Dermis blood vessel endothelial cell (primary cell): ENCODE results near the gene ICE2. TPM values are rescaled to one million over a fixed set of nuclear protein-coding genes. Genes with fewer than 3 reads are reported as not detected.
A peak's percentile ranks its signal among the peaks of the same experiment; 100 is the strongest.
"Not testable (repeated sequence)": the region's sequence is repeated elsewhere in the genome, so short reads cannot be mapped to it uniquely, and the experiment has no call there.

Experiments
- DNase-seq: peaks from one replicate; pipeline ENCODE4 v3.0.0; 2010
- total RNA-seq: library from RNA; depleted of rRNA; stranded (reverse); fragments of >200 nt; gene quantifications from 2 replicates; pipeline ENCODE4 v1.2.3, GENCODE V29; 2014

Gene ICE2
- total RNA-seq, 1 donor from 2014 or later, result 30.8 TPM

DNA sequence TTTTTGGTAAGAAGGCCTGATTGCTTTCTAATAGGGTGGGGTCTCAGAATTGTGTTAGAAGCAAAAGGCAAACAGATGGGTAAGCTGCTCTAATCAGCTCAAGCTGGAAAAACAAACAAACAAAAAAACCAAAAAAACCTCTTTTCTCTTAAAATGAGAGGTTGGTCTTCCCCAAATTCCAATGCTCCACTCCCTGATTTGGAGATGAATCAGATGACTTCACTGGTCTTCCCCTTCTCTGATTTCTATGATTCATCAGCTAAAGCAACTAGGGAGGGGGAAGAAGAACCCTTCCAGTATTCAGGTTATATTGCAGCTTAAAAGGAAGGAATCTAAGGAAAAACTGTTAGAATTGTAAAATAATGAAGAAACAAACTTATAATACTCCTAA is 71.5 kb downstream of the ICE2 start:
- peak; percentile 50 for DNase-seq

- DNase-seq, result no peak
Observed at GRCh38 chr15:60406513-60407414, 72.2 kb downstream of the ICE2 start.

DNA sequence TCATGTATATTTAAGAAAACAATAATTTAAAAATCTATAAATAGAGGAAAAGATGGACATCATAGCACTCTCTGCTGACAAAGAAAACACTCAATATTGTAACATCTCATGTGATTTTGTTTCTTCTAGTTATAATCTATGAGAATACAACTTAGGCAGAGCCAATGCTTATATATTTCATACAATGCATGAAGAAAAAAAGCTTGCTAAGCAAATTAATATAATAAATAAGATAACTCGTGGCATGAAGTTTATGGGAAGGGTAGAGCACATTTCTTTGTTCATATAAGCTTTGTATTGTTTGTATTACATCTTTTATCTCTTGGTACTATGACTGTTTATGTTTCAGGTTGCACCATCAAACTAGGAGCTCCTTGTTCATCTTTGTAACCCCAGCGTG is 73.5 kb downstream of the ICE2 start:
- DNase-seq, result no peak

GRCh38 chr15:60404351-60404750 is 74.6 kb downstream of the ICE2 start:
- DNase-seq, result not testable (repeated sequence)

DNA sequence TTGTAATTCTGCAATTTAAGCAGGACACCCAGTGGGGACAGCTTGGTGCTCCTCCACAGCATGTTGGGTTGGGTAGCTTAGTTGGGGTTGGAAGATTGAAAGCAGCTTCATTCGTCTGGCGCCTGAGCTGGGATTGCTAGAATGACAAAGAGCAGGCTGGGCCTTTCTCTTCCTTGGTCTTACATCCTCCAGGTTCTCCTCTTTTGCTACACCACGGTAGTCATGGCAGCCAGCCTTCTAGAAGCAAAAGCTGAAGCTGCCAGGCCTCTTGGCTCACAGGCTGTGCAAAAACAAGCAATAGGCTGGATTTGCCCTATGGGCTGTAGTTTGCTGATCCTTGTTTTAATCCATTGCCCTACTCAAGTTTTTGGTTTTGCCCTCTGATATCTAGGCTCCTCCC is 78.0 kb downstream of the ICE2 start:
- no peak for DNase-seq

- DNase-seq, result peak; percentile 34
Observed at GRCh38 chr15:60399931-60400330, 79.0 kb downstream of the ICE2 start.

GRCh38 chr15:60399246-60399915 is 79.6 kb downstream of the ICE2 start:
- DNase-seq, result no peak

DNA sequence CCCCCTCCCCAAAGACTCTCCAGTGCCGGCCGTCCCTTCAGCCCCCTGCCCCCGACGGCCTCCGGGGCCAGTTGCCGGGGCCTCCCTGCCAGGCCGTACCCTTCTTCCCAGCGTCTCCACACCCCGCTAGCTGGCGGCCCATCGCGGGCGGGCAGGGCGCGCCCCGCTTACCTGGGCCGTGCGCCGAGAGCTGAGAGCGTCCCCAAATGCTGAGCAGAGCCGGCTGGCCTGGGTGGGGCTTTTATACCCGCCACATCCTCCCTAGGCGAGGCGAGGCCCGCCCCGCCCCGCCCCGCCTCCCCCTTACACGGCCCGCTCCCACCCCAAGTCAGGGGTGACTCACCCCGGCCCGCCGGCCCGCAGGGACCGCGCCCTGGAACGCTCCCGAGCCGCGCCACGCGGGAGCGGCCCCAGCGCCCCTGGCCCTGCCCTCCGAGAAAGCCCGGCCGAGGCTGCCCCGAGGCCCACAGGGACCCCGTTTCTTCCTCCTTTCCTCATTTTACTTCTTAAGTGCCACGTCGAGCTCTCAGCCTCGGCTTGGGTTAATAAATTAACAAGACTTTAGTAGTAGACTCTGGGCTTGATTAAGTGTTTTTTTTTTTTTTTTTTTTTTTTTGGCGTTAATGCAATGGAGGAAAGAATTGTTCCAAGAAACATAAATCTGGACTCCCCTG is 81.0 kb downstream of the ICE2 start, which contains the start of gene ANXA2:
TSS of gene ANXA2 (minus strand) at position 215 of the 674 bp plus-strand sequence. CDS start 11,911 bp downstream, outside the sequence.
- DNase-seq, result peak; percentile 88

- DNase-seq, result peak; percentile 69
Observed at GRCh38 chr15:60396958-60397771, 81.8 kb downstream of the ICE2 start.

DNA sequence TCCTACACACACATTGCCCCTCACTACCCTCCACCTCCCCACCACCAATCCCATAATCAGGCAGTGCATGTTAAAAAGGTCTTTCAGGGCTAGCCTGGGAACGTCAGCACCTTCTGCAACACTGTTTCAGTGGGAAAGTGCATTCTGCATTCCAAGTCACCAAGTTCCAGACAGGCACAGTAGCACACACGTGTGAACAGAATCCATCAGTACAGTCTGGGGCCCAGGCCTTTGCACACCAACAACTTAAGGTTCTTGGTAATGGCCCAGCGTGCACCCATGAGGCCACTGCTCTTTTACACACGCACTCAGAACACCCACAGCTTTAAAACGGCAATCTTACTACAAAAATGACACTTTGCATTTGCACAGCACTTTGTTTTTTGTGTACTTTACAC is 82.4 kb downstream of the ICE2 start:
- peak; percentile 39 for DNase-seq

- DNase-seq, result peak; percentile 53
Observed at GRCh38 chr15:60396100-60396499, 82.8 kb downstream of the ICE2 start.

DNA sequence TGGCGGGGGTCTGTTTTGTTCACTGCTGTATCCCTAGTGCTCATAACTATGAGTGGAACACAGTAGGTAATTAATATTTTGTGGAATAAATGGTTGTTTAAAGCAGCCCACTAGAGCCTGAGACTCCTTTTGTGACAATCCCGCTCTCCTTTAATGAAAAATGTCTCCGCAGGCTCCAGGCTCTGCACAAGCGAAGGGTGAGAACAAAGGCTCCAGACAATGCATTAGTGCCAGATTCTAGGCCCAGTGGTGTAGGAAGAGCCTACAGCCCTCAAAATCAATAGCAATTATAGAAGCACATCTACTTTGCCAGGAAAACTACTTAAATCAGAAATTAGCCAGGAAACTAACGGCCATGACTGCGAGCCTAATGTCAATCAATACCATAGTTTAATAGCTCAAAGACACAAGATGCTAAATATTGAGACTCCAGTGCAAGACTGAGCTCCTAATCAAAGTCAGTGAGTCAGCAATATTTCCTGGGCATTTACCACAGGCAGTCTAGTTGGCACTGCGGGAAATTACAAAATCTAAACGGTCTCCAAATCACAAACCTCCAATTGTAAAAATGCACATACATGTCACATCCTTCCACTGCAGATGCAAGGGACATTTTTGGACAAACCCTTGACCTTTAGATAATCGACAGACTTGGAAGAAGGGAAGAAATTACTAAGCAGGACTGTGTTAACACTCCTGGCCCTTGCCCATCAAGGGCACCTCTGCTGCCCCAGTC is 83.5 kb downstream of the ICE2 start:
- peak; percentile 43 for DNase-seq

DNA sequence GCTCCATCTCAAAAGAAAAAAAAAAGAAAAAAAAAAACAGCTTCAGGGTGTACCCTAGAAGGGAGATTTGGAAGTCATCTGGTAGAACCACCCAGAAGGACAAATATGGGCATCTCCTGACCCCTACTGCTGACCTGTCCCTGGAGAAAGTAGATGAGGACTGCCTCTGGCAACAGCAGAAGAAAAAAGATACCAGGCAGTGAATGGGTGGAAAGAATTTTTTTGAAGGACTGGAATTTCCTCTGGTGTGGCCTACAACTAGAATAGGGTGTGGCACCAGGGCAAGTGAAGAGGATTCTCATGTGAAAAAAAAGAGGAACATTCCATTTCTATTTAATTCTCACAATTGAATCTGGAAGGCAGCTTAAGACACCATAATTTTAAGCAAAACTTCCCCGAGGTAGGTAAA is 84.2 kb downstream of the ICE2 start:
- DNase-seq, result peak; percentile 48

DNA sequence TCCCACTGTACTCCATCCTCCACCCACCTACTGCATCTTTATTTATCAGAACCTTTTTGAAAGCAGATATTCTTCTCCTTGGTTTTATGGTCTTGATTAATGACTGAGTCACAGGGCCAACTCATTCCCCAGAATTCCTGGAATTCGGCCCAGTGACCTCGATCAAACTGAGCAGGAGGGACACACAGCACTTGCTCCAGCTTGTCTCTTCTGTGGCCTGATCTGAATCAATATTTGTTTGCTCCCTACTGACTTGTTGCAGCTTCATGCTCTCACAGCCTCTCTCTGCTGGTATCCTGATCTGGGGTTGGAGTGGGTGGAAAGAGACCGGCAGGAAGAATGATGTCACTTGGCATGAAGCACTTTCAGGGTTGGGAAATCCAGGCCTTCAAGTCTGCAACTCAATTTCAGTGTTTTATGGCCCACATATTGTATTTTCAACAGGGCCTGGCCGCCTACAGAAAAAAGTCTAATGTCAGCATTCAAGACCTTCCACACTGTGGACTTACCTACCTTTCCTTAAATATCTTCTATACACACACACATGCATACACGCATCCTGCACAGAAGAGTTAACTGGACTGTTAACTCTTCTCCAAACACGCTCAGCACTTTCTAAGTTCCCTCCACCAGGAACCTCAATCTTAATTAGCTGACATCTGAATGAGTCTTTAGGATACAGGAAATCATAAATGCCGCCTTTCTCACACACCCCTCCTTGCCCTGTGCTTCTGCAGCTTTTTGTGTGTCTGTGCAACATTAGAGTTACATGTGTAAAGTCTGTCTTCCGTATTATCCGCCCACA is 85.8 kb downstream of the ICE2 start:
- peak; percentile 92 for DNase-seq

DNA sequence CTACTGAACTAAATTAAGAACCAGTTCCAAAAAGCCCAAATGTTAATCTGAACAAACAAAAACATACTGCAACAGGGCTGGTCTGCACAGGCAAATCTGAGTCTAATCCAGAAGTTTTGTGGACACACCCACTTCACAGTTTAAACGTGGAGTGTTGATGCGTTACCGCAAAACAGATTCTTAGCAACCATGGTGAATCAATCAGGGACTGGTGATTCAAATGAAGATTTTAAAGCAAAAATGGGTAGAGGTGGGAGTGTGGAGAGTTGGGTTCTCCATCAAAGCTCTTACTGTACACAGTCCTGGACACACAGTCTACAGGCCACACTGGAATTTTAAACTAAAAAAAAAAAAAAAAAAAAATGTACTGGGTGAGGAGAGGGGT is 86.3 kb downstream of the ICE2 start:
- peak; percentile 77 for DNase-seq

DNA sequence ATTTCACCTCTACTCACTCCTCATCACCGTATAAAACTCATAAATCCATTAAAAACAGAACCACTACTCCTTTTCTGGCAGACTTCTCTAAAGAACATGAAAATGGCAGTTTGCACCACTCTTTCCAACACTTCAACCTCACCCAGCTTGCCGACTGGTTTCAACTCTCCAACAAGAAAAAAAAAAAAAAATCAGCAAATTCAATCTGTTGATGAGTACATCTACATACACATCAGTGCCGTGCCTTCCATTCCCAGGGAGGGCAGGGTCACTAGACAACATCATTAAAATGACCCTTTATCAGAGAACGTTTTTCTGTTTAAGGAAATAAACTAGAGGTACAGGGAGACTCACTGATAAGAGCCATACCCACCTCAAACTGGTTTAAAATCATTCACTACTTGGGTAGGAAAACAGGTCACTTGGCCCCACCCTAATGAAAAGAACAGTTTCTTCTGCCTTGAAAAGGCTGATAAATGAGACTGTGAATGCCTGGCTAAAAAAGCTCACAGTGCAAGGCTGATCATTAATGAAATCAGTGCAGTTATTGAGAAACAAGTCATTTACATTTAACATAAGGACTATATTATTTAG is 87.1 kb downstream of the ICE2 start:
- no peak for DNase-seq

- peak; percentile 89 for DNase-seq
Observed at GRCh38 chr15:60390871-60391501, 88.0 kb downstream of the ICE2 start.

GRCh38 chr15:60390231-60390630 is 88.7 kb downstream of the ICE2 start:
- DNase-seq, result no peak

- DNase-seq, result no peak
Observed at GRCh38 chr15:60389261-60390077, 89.5 kb downstream of the ICE2 start.
